Astrocyte (in vitro differentiated cells and primary cell): ENCODE data around the gene PDE4DIP.
"Not testable (repeated sequence)": the region's sequence is repeated elsewhere in the genome, so short reads cannot be mapped to it uniquely, and the experiment has no call there.

Source experiments
- EZH2 ChIP-seq: IDR thresholded peaks from 2 replicates; pipeline ENCODE4 v1.6.1; 2012; ENCODE audit warnings: mild to moderate bottlenecking, low read length, inconsistent platforms; ENCODE audit not compliant: insufficient read depth
- TF ChIP-seq, protein P1 (sequence below): IDR thresholded peaks from 2 replicates; pipeline ENCODE4 v1.5.1; 2011; ENCODE audit warnings: low read depth, mild to moderate bottlenecking, inconsistent platforms, low read length, moderate library complexity; ENCODE audit not compliant: insufficient read depth

GRCh38 chr1:148851684-148852083, 7.5 kb downstream of the PDE4DIP start:
- TF ChIP-seq, protein P1, sequence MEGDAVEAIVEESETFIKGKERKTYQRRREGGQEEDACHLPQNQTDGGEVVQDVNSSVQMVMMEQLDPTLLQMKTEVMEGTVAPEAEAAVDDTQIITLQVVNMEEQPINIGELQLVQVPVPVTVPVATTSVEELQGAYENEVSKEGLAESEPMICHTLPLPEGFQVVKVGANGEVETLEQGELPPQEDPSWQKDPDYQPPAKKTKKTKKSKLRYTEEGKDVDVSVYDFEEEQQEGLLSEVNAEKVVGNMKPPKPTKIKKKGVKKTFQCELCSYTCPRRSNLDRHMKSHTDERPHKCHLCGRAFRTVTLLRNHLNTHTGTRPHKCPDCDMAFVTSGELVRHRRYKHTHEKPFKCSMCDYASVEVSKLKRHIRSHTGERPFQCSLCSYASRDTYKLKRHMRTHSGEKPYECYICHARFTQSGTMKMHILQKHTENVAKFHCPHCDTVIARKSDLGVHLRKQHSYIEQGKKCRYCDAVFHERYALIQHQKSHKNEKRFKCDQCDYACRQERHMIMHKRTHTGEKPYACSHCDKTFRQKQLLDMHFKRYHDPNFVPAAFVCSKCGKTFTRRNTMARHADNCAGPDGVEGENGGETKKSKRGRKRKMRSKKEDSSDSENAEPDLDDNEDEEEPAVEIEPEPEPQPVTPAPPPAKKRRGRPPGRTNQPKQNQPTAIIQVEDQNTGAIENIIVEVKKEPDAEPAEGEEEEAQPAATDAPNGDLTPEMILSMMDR: not testable (repeated sequence)
- TF ChIP-seq EZH2: not testable (repeated sequence)
